Measurements from ENCODE around the gene CD81.

DNA sequence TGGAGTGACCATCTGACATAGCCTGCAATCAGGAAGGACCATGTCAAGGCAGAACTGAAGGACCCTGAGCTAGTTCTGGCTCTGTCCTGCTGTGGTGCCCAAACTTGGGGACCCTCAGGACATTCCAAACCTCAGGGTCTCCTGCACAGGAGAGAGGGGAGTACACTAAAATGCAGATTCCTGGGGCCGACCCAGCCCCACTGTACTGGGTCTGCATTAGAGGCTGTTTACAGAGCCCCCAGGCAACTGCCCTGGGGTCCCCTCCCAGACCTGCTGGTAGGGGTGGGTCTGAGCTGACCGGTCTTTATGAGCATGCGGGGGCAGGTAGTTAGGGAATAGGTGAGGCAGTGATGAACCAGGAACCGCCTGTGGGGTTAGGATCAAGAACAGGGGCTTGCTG, 60.4 kb downstream of the CD81 start:
- TF ChIP-seq, protein P1, sequence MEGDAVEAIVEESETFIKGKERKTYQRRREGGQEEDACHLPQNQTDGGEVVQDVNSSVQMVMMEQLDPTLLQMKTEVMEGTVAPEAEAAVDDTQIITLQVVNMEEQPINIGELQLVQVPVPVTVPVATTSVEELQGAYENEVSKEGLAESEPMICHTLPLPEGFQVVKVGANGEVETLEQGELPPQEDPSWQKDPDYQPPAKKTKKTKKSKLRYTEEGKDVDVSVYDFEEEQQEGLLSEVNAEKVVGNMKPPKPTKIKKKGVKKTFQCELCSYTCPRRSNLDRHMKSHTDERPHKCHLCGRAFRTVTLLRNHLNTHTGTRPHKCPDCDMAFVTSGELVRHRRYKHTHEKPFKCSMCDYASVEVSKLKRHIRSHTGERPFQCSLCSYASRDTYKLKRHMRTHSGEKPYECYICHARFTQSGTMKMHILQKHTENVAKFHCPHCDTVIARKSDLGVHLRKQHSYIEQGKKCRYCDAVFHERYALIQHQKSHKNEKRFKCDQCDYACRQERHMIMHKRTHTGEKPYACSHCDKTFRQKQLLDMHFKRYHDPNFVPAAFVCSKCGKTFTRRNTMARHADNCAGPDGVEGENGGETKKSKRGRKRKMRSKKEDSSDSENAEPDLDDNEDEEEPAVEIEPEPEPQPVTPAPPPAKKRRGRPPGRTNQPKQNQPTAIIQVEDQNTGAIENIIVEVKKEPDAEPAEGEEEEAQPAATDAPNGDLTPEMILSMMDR (IDR thresholded peaks at IDR 0.05) = no peak
- TF ChIP-seq E2F1 (CRISPR knock-in tag; IDR thresholded peaks at IDR 0.05) (no peak), ZNF121 (CRISPR knock-in tag; IDR thresholded peaks at IDR 0.05) (no peak), ZNF423 (CRISPR knock-in tag; IDR thresholded peaks at IDR 0.05) (no peak), ZMAT4 (CRISPR knock-in tag; IDR thresholded peaks at IDR 0.05) (no peak), ATF1 (CRISPR knock-in tag; IDR thresholded peaks at IDR 0.05) (no peak), NR3C1 (CRISPR knock-in tag; conservative IDR thresholded peaks at IDR 0.05; ENCODE audit: low read depth) (no peak), ZNF263 (CRISPR knock-in tag; IDR thresholded peaks at IDR 0.05; ENCODE audit: low read depth) (no peak), E2F5 (CRISPR knock-in tag; IDR thresholded peaks at IDR 0.05) (no peak), ZNF232 (CRISPR knock-in tag; IDR thresholded peaks at IDR 0.05) (no peak), SP1 (CRISPR knock-in tag; conservative IDR thresholded peaks at IDR 0.05) (no peak), MYBL2 (CRISPR knock-in tag; IDR thresholded peaks at IDR 0.05) (no peak)
- TF ChIP-seq, protein P2, sequence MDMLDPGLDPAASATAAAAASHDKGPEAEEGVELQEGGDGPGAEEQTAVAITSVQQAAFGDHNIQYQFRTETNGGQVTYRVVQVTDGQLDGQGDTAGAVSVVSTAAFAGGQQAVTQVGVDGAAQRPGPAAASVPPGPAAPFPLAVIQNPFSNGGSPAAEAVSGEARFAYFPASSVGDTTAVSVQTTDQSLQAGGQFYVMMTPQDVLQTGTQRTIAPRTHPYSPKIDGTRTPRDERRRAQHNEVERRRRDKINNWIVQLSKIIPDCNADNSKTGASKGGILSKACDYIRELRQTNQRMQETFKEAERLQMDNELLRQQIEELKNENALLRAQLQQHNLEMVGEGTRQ (CRISPR knock-in tag; IDR thresholded peaks at IDR 0.05) = no peak

Data from WTC11 (cell line).